Measurements from ENCODE around the gene SETD1A. TPM values are rescaled to one million over a fixed set of nuclear protein-coding genes. Genes with fewer than 3 reads are reported as not detected.

Gene SETD1A
- total RNA-seq, 1 experiment from 2014 or later = 33.2 TPM

DNA sequence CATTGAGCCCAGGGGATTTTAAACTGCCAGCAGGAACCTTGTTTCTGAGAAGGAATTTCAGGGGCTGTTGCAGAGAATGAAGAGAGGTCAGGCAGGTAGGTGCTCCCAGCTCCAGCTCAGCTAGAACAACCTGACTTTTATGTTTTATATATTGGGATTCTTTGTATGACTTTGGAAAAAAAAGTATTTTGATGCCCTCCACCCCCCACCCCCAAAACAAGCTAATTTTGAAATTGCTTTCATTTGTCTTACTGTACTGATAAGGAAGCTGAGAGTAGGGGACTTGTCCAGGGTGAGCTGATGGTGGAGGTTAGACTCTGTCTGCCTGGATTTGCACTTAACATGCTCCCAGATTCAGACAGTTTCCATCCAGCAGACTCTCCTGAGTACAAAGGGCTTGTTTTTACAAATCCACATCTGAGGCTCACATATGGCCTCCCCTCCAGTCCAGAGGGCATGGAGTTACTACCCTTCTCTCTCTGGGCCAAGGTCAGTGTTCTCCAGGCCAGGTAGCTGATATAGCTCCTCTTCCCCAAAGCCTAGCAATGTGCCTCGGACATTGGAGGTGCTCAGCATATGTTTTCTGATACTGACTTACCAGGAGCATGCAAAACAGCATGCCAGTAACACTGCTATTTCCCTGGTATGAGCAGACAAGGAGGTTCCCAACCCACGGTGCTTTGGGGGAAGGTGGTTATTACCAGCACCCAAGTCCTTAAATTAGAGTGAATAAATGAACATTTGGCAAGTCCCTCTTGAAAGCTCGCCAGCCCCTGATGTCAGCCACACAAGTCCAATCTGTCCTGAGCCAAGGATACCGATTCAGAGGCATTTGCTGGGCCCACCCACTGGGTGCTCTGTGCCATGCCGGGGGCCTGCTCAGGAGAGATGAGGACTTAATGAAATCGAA lies 41.6 kb downstream of the SETD1A start:
- Histone ChIP-seq H3K36me3 (ENCODE audit: low read depth) (no peaks in the 10 kb centered on the region), H4K20me1 (ENCODE audit: insufficient read depth) (no peaks in the 10 kb centered on the region), H3K27me3 (ENCODE audit: insufficient read depth, low read depth) (no peaks in the 10 kb centered on the region), H3K27ac (peak overlapping the region; percentile 80), H3F3A (ENCODE audit: insufficient read depth, low read depth) (peaks cover 41% of the 10 kb centered on the region), H2AFZ (no peak overlapping the region), H3K9me3 (ENCODE audit: insufficient read depth, low read depth) (no peaks in the 10 kb centered on the region), H3K4me2 (peak overlapping the region; percentile 98), H3K4me1 (replicated peaks; ENCODE audit: insufficient read depth) (peaks cover 24% of the 10 kb centered on the region), H3K9me2 (ENCODE audit: insufficient read depth) (no peaks in the 10 kb centered on the region), H3K4me3 (peak overlapping the region; percentile 67; the same call in 1 of the 2 replicates), H3K79me2 (ENCODE audit: low read depth) (no peaks in the 10 kb centered on the region)
- intact Hi-C loops (cut with micrococcal nuclease; ENCODE audit: unreplicated experiment) = no loop called here
- TF ChIP-seq EZH2 (IDR thresholded peaks at IDR 0.05; ENCODE audit: low read depth) = no peak
- TF ChIP-seq, protein P1, sequence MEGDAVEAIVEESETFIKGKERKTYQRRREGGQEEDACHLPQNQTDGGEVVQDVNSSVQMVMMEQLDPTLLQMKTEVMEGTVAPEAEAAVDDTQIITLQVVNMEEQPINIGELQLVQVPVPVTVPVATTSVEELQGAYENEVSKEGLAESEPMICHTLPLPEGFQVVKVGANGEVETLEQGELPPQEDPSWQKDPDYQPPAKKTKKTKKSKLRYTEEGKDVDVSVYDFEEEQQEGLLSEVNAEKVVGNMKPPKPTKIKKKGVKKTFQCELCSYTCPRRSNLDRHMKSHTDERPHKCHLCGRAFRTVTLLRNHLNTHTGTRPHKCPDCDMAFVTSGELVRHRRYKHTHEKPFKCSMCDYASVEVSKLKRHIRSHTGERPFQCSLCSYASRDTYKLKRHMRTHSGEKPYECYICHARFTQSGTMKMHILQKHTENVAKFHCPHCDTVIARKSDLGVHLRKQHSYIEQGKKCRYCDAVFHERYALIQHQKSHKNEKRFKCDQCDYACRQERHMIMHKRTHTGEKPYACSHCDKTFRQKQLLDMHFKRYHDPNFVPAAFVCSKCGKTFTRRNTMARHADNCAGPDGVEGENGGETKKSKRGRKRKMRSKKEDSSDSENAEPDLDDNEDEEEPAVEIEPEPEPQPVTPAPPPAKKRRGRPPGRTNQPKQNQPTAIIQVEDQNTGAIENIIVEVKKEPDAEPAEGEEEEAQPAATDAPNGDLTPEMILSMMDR (conservative IDR thresholded peaks at IDR 0.05) = no peak
- DNase-seq = no peak
- BruUV-seq (replicated peaks) = no TSS peak
- POLR2A ChIA-PET (ENCODE audit: unreplicated experiment) = interaction anchor here (0.6 to 1.0 kb wide), 2 partner anchors 75 to 143 kb away, joined by 4 to 9 read pairs; partner anchors contain the start of gene ZNF668
- CTCF ChIA-PET = interaction anchor here (0.8 to 1.1 kb wide), 3 partner anchors 14 to 151 kb away, joined by 4 to 7 read pairs (median 5); partner anchors contain the start of genes HSD3B7 and PRSS36

DNA sequence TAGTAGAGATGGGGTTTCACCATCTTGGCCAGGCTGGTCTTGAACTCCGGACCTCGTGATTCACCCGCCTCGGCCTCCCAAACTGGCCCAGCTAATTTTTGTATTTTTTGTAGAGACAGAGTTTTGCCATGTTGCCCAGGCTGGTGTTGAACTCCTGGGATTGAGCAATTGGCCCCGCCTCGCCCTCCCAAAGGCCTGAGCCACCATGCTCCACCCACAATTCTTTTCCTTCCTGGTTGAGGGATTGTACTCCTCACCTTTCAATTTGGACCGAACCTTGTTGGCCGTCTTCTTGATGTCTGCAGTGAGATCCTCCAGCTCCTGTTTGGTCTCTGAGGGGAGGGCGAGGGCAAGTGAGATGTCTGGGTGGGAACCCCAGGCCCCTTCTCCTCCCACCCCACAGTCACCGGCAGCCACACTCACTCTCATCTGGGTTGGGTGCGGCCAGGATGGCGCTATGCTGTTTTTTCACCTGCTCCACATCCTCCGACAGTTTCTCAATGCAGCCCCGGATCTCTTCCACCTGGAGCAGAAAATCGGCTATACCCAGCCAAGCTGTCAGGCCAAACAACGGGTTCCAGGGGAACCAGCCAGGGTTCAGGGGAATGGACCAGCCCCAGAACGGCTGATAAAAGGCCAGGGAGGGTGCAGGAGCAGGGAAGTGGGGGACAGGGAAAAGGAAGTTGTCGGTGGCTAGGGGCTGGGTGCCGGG lies 43.3 kb downstream of the SETD1A start:
- no peak for TF ChIP-seq EZH2 (IDR thresholded peaks at IDR 0.05; ENCODE audit: low read depth)
- TF ChIP-seq, protein P1 (conservative IDR thresholded peaks at IDR 0.05) = no peak
- Histone ChIP-seq H3K27me3 (ENCODE audit: insufficient read depth, low read depth) (no peaks in the 10 kb centered on the region), H3K4me1 (replicated peaks; ENCODE audit: insufficient read depth) (peaks cover 24% of the 10 kb centered on the region), H2AFZ (no peak overlapping the region), H3K79me2 (ENCODE audit: low read depth) (no peaks in the 10 kb centered on the region), H4K20me1 (ENCODE audit: insufficient read depth) (no peaks in the 10 kb centered on the region), H3K4me3 (no peak overlapping the region), H3K9me3 (ENCODE audit: insufficient read depth, low read depth) (no peaks in the 10 kb centered on the region), H3K27ac (no peak overlapping the region), H3F3A (ENCODE audit: insufficient read depth, low read depth) (peaks cover 33% of the 10 kb centered on the region), H3K4me2 (no peak overlapping the region), H3K36me3 (ENCODE audit: low read depth) (no peaks in the 10 kb centered on the region), H3K9me2 (ENCODE audit: insufficient read depth) (no peaks in the 10 kb centered on the region)
- no peak for DNase-seq
- POLR2A ChIA-PET (ENCODE audit: unreplicated experiment) = no interaction called here
- intact Hi-C loops (cut with micrococcal nuclease; ENCODE audit: unreplicated experiment) = no loop called here
- CTCF ChIA-PET = no interaction called here
- no TSS peak for BruUV-seq (replicated peaks)

DNA sequence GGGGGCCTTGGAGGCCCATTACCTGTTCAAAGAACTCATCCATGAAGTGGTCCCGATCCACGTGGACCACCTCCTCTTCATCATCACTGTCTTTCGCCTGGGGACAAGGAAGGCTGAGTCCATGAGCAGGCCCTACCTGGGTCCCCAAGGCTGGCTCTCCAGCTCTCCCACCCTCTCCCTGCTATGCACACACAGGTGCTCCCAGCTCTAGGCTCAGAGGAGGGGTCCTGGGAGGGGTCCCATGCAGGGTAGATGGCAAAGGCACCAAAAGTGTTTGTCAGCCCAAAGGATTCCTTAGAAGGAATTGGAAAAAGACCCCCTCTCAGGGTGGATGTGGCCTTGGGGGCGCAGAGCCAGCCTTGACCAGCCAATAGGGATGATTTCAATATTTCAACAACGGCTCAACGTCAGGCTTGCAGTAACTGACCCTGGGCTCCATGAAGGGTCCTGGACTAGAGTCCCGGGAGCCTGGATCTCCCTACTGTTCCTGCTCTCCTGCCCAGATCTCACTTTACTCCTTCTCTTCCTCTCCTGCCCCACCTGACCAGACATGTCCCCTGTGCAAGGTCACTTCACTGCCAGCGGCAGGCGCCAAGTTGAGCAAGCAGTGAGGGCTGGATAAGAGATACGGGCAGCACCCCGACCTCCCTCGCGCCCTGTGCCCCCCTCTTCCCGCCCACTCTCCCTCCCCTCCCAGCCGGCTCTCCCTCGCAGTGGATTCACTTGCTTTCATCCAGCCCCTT lies 44.1 kb downstream of the SETD1A start:
- no peak overlapping the region for H2AFZ ChIP-seq
- no peaks in the 10 kb centered on the region for H3K36me3 ChIP-seq (ENCODE audit: low read depth)
- no peak overlapping the region for H3K4me2 ChIP-seq
- H3K79me2 ChIP-seq (ENCODE audit: low read depth) = no peaks in the 10 kb centered on the region
- H3K9me2 ChIP-seq (ENCODE audit: insufficient read depth) = no peaks in the 10 kb centered on the region
- H3K9me3 ChIP-seq (ENCODE audit: insufficient read depth, low read depth) = no peaks in the 10 kb centered on the region
- DNase-seq = no peak
- ChIA-PET POLR2A (ENCODE audit: unreplicated experiment) (no interaction called here), CTCF (no interaction called here)
- no peaks in the 10 kb centered on the region for H3K27me3 ChIP-seq (ENCODE audit: insufficient read depth, low read depth)
- no peak overlapping the region for H3K27ac ChIP-seq
- no TSS peak for BruUV-seq (replicated peaks)
- H3K4me1 ChIP-seq (replicated peaks; ENCODE audit: insufficient read depth) = peaks cover 24% of the 10 kb centered on the region
- no peak for TF ChIP-seq EZH2 (IDR thresholded peaks at IDR 0.05; ENCODE audit: low read depth)
- TF ChIP-seq, protein P1 (conservative IDR thresholded peaks at IDR 0.05) = no peak
- intact Hi-C loops (cut with micrococcal nuclease; ENCODE audit: unreplicated experiment) = no loop called here
- no peaks in the 10 kb centered on the region for H4K20me1 ChIP-seq (ENCODE audit: insufficient read depth)
- peaks cover 30% of the 10 kb centered on the region for H3F3A ChIP-seq (ENCODE audit: insufficient read depth, low read depth)
- no peak overlapping the region for H3K4me3 ChIP-seq

Data from PC-9 (cell line).